ENCODE measurements around the gene SF3B1.
"Not testable (repeated sequence)": the region's sequence is repeated elsewhere in the genome, so short reads cannot be mapped to it uniquely, and the experiment has no call there.

SF3B1 gene

DNA sequence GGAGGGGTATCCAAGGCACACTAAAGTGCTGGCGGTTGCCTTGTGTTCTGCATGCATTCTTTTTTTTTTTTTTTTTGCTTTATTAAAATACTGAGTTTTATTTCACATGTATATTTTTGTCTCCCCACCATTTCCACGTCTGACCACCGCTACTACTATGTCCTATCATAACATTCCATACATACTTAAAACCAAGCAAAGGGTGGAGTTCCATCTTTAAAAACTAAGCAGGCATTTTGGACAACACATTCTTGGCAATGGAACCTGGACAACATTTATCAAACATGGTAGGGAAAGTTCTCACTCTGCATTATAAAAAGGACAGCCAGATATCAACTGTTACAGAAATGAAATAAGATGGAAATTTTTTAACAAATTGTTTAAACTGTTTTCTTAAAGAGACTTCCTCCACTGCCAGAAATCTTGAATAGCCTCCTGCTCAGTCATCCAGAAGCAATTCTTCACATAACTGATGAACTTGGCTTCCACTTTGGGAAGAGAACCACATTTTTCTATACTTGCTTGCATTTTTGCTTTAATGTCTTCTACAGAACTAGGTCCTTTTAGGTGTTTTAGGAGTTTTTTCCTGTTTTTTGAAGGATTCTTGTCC is 55.4 kb downstream of the SF3B1 start:
- in situ Hi-C loops (cut with MboI; ENCODE audit: low sequenced_read_pairs), result not testable (repeated sequence)

DNA sequence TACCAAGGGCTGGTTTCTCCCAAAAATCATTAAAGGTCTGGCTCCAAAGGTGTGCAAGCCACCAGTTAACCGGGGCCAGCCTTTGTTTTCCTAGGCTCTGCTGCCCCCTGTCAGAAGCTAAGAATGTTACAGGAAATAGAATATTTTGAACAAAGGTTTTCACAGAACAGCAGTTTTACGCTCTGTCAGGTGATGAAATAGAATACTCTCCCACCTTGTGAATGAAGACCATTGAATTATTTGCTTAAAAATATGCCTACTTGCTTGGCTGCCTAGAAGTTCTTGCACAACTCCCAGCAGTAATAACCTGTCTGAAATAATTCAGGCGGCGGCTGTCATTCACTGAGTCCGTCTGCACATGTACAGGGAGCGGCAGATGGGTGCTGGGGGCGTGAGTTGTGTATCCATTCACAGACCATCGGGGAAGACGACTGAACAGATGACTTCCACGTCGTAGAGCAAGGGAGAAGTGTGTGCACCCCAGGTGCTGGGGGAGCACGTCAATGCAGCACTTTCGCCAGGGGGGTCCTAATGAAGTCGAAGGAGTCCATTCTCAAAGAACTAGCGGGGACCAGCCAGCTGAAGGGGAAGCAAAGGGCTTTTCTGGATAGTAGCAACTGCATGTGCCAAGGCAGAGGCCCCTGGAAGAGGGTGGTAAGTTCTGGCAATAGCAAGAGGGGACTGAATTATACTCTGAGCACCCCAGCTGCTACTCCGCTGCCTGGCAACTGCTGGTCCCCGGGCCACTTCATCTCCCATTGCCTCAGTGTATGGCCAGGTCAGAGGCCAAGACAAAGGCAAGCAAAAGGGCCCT is 56.1 kb downstream of the SF3B1 start:
- in situ Hi-C loops (cut with MboI; ENCODE audit: low sequenced_read_pairs), result no loop called here

DNA sequence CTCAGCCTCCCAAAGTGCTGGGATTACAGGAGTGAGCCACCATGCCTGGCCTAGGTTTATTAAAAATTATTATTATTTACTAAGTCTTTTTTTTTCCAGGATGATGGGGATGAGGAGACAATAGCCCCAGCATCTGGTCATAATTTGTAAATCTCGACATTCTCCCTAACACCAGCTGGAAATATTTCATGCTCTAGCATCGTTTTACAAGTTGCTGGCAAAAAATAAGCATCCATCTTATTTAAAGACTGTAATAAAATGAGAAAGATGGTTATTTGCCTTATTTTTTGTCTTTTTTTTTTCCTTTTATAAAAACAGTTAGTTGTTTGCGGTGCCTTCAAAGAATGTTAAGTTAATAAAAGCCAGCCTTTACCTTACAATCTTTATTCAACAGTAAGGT is 56.7 kb downstream of the SF3B1 start:
- in situ Hi-C loops (cut with MboI; ENCODE audit: low sequenced_read_pairs), result no loop called here

DNA sequence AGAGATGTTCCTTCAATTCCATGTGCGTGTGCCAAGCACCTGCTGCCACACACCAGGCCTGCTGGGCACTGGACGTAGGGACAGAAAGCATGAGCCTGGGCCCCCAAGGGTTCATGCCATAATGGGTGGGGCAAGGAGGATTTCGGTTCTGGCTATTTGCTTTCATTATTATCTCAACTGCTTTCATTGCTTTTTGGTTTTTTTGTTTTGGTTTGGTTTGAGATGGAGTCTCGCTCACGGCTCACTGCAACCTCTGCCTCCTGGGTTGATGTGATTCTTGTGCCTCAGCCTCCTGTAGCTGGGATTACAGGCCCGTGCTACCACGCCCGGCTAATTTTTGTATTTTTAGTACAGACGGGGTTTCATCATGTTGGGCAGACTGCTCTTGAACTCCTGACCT is 57.2 kb downstream of the SF3B1 start:
- in situ Hi-C loops (cut with MboI; ENCODE audit: low sequenced_read_pairs), result no loop called here

DNA sequence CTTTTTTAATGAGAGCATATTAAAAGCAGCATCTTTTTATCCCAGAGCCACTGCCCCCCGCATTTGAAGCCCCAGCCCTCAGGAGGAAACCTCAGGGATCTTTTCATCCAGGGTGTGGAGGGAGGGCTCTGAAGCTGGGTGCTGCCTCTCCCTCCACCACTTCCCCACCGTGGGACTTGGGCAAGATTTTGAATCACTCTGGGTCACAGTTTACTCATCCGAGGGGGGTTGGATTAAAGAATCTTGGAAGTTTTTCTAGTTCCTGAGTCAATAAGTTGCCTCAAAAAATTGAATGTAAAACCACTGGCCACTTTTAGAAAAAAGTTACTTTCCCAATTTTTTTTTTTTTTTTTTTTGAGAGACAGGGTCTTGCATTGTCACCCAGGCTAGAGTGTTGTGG is 62.2 kb downstream of the SF3B1 start:
- in situ Hi-C loops (cut with MboI; ENCODE audit: low sequenced_read_pairs), result no loop called here

DNA sequence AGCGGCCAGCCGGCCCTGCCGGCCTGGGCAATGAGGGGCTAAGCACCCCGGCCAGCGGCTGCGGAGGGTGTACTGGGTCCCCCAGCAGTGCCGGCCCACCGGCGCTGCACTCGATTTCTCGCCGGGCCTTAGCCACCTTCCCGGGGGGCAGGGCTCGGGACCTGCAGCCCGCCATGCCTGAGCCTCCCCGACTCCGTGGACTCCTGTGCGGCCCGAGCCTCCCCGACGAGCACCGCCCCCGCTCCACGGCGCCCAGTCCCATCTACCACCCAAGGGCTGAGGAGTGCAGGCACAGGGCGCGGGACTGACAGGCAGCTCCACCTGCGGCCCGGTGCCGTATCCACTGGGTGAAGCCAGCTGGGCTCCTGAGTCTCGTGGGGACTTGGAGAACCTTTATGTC is 64.2 kb downstream of the SF3B1 start:
- in situ Hi-C loops (cut with MboI; ENCODE audit: low sequenced_read_pairs), result not testable (repeated sequence)

DNA sequence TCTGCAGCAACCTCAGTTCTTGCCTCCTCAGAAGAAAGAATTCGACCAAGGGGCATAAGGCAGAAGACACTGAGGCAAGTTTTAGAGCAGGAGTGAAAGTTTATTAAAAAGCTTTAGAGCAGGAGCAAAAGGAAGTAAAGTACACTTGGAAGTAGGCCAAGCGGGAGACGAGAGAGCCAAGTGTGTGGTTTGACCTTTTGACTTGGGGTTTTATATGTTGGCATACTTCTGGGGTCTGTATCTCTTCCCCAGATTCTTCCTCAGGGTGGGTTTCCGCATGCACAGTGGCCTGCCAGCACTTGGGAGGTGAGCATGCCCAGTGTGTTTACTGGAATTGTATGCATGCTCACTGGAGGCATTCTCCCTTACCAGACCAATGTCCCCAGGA is 64.9 kb downstream of the SF3B1 start:
- in situ Hi-C loops (cut with MboI; ENCODE audit: low sequenced_read_pairs), result no loop called here

DNA sequence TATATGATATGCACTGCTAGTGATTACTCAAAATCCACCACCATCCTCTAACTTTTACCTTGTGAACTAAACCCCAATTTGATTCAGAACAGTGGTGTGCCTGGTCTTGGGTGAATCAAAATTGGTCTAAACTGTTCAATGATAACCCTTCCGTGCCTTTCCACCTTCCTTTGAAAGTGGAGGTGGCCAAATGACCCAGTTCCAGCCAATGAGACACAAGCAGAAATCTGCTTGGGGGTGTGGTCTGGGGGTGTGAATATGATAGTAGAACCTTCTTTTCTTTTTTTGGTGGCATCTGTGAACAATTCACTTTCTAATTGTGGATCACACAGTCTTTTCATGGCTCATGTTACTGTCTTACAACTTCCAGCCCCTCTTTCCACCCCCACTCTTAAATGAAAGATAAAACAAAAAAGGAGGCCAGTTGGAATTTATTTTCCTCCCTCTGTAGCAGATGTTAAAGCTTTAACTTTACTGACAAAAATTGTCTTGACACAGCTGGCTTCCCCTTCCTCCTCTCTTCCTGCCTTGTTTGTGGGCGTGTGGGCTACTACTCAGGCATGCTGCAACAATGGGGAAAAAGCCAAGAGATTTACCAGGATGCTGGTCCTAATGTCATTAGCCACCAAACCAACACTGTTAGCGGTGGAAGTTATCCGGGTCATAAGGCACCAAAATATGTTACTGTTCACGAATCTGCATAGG is 65.4 kb downstream of the SF3B1 start:
- in situ Hi-C loops (cut with MboI; ENCODE audit: low sequenced_read_pairs), result no loop called here

DNA sequence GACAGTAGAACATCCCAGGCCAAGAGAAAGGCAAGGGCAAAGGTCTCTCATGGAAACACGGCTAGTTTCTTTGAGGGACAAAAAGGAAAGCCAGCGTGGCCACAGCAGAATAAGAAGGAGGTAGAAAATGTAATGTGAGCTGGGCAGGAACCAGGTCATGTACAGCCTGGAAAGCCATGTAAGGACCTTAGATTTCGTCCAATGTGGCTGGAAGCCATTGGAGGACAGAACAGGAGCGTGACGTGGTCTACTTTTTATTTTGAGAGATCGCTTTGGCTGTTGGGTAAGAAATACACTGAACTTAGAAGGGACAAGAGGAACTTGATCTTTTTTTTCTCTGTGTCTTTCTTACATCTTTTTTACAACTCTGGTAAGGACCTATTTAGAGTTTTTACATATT is 66.4 kb downstream of the SF3B1 start:
- in situ Hi-C loops (cut with MboI; ENCODE audit: low sequenced_read_pairs), result no loop called here

DNA sequence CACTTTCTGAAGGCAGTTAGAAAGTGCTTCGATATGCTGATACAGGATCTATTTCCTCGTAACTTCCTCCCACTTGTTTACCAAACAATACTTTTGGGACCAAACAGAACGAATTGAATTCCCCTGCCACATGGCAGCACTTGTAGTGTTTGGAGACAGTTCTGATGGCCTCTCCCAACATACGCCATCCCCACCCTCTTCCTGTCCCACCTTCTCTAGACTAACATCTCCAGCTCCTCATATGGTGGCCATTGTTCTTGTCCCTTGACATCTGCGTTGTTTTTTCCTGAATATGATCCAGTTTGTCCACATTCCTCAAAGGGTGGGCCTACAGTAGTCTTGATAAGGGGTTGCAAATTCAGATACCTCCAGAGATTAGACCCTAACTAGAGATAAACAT is 70.8 kb downstream of the SF3B1 start:
- in situ Hi-C loops (cut with MboI; ENCODE audit: low sequenced_read_pairs), result no loop called here

DNA sequence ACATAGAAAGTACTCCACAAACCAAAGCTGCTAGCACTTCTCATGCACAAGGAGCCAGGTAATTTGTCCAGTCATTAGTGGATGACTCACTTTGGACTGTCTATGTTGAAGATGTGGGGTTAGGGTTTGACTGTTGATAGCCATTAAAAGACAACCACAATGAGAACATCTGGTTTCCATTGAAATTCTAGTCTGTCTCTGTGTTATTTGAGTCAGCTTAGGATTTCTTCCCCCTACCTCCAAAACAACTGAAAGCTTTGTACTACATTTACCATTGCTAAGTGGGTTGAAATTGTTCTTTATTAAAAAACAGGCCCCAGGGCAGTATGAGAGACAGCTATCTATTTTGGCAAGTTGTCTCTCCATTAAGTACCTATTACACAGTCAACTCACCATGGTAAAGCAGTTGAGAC is 74.1 kb downstream of the SF3B1 start:
- in situ Hi-C loops (cut with MboI; ENCODE audit: low sequenced_read_pairs), result no loop called here

DNA sequence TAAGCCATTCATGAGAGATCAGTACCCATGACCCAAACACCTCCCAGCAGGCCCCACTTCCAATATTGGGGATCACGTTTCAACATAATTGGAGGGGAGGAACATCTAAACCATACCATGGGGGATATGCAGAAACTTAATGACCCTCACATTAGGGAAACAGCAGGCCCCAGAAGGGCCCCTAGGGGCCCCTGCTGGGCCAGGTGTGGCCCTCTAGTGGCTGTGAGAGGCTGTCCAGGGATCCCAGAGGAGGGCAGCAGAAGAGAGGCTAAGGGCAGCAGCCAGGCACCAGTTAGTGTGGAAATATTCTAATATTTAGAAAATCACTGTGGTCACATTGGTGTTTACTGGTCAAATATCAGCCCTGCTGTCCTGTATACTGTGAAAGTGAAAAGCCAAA is 75.0 kb downstream of the SF3B1 start:
- in situ Hi-C loops (cut with MboI; ENCODE audit: low sequenced_read_pairs), result no loop called here

DNA sequence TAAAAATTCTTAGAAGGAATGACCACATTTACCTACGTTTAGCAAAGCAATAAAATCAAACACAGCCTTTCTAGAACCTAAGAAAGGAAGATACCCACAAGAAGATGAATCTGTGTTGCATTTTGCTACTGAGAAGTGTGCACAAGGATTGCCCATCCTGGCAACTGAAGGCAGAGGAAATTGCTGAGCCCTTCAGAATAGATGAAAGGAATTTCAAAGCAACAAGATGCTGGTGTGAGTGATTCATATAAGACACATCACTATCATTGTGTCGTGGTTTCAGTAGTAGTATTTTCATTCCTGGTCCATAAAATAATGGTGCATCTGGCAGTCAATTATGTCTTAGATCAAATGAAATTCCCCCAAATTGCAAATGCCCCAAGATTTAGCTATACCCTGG is 75.9 kb downstream of the SF3B1 start:
- in situ Hi-C loops (cut with MboI; ENCODE audit: low sequenced_read_pairs), result no loop called here

DNA sequence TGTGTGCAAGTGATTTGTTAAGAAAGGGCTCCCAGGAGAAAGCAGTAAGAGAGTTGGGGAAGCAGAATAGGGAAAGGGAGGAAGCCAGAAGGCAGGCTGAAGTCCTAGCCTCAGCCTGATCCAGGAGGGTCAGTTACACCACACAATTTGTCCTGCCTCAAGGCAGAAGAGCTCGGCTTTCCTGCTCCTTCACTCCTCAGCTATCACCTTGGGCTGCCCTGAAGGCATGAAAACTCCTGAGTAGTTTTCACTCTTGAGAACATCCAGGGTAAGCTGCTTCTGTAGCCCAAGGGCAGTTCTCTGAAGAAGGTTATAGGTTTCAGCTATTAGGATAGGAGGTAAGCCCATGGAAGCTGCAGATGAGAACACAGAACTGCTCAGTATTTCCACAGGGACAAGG is 76.8 kb downstream of the SF3B1 start:
- in situ Hi-C loops (cut with MboI; ENCODE audit: low sequenced_read_pairs), result no loop called here

DNA sequence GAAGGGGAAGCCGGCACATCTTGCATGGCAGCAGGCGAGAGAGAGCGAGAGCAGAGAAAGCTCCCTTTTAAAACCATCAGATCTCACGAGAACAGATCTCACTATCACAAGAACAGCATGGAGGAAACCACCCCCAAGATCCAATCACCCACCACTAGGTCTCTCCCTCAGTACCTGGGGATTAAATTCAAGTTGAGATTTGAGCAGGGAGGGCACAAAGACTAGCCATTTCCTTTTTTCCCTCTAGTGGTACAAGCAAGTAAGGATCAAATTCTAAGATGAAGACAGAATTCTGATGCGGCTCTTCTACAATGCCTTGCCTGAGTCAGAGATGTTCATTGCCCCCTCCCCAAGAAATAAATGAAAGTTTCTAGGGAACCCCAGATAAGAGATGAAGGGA is 78.7 kb downstream of the SF3B1 start:
- in situ Hi-C loops (cut with MboI; ENCODE audit: low sequenced_read_pairs), result no loop called here

DNA sequence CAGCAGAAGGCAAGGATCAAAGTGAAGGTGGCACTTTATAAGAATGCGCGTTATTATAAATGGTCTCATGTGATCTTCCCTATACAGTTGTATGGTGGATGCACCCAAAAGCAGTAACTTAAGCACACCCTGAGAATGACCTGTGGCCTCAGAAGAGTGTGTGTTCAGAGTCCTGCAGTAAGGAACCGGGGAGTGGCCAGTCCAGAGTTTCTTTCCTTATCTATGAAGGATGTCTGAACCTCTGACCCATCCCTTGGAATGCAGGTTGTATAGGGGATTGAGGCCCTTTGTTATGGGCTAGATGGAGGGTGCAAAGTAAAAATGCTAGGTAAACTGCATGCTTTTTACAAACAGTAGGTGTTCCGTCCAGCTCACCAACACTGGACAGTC is 80.7 kb downstream of the SF3B1 start:
- in situ Hi-C loops (cut with MboI; ENCODE audit: low sequenced_read_pairs), result no loop called here

DNA sequence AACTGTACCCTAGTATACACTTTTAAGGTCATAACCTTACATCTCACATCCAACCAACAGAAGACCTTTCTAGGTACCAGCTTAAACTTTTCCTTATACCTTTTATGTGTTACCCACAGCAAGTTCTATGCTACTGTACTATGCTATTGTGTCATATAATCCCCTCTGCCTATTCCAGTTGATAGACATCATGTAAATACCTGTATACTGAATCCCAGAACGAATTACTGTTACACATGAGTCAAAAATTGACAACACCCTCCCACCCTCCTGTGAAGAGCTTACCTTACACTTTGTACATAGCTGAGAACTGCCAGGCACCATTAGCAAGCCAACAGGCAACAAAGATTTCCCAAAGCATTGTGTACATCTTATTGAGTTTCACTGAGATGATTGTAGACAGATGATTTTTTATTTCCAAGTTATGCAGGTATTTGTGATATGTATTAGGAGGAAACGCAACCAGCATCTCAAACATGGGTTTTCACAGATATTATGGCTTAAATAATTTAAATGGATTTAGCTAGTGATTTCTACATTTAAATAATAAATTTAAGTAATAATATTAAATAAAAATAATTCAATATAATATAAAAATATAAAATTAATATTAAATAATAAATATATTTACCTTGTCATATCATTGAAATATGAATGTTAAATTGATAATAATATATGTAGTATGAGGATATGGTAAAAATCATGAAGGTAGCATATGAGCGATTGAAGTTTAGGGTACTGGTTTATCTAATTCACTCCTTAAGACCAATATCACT is 81.2 kb downstream of the SF3B1 start:
- in situ Hi-C loops (cut with MboI; ENCODE audit: low sequenced_read_pairs), result no loop called here

DNA sequence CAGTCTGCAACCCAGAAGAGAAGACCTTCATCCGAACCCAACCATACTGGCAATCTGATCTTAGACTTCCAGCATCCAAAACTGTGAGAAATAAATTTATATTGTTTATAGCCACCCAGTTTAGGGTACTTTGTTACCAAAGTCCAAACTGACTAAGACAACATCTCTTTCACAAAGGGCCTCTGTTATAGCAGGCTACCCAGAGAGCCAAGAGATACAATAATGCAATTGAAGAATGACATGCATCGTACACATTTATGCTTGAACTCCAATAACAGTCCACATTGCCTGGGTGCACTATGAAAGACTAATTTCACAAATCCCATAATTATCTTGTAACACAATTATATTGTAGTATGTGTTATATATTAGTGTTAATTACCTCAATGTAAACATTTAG is 85.1 kb downstream of the SF3B1 start:
- in situ Hi-C loops (cut with MboI; ENCODE audit: low sequenced_read_pairs), result no loop called here

DNA sequence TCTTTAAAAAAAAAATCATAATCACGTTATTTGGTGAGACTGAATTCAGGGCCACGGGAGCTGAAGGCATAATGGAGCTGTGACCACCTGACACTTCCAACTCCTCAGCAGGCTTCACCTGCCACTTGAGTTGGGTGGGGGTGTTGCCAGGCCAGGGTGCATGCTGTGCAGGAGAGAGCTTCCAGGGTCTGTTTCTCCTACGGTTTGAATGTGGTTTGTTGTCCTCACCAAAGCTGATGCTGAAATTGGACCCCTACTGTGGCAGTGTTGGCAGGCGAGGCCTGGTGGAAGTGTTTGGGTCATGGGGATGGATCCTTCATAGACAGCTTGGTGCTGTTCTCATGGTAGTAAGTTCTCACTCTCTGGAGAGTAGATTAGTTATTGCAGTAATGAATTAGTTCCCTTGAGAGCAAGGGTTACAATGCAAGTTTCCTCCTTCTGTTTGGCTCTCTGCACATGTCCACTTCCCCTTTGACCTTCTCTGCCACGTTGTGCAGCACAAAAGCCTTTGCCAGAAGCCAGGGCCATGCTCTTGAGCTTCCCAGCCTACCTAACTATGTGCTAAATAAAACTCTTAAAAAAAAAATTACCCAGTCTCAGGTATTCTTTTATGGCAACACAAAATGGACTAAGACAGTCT is 86.0 kb downstream of the SF3B1 start:
- in situ Hi-C loops (cut with MboI; ENCODE audit: low sequenced_read_pairs), result no loop called here

DNA sequence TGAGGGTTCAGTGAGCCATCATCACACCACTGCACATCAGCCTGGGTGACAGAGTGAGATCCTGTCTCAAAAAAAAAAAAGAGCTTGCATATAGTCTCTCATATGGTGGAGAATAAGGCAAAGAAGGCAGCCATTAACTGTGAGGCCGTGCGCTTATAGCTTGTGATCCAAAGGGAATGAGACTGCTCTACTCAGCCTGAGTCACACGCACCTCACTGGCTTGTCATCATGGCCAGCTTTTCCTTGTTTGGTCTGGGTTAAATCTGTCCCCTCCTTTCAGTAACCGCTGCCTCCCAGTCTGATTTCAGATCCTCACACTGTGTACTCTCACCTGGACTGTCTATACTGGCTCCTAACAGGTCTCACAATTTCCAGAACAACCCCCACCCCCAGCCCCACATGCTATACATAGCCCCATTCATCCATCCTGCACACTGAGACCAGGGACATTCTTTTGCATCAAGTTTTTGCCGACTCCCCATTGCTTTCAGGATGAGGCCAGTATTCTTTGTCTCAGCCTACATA is 88.9 kb downstream of the SF3B1 start:
- in situ Hi-C loops (cut with MboI; ENCODE audit: low sequenced_read_pairs), result no loop called here

DNA sequence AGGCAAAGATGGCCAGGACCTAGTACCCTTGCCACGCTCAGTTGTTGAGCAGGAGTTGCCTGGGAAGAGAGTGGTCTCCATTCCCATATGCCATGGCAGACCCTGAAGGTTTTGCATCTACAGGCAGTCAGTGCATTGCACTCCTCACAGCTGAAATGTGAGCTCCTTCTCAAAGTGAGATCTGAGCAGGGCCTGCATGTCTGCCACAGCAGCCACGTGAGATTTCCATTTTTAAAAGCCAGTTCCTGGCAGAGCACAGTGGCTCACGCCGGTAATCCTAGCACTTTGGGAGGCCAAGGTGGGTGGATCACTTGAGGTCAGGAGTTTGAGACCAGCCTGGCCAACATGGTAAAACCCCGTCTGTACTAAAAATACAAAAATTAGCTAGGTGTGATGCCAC is 90.9 kb downstream of the SF3B1 start:
- in situ Hi-C loops (cut with MboI; ENCODE audit: low sequenced_read_pairs), result not testable (repeated sequence)
